ENCODE data around the gene ADD1.
A peak's percentile ranks its signal among the peaks of the same experiment; 100 is the strongest.
"Not testable (repeated sequence)": the region's sequence is repeated elsewhere in the genome, so short reads cannot be mapped to it uniquely, and the experiment has no call there.

The ADD1 gene

DNA sequence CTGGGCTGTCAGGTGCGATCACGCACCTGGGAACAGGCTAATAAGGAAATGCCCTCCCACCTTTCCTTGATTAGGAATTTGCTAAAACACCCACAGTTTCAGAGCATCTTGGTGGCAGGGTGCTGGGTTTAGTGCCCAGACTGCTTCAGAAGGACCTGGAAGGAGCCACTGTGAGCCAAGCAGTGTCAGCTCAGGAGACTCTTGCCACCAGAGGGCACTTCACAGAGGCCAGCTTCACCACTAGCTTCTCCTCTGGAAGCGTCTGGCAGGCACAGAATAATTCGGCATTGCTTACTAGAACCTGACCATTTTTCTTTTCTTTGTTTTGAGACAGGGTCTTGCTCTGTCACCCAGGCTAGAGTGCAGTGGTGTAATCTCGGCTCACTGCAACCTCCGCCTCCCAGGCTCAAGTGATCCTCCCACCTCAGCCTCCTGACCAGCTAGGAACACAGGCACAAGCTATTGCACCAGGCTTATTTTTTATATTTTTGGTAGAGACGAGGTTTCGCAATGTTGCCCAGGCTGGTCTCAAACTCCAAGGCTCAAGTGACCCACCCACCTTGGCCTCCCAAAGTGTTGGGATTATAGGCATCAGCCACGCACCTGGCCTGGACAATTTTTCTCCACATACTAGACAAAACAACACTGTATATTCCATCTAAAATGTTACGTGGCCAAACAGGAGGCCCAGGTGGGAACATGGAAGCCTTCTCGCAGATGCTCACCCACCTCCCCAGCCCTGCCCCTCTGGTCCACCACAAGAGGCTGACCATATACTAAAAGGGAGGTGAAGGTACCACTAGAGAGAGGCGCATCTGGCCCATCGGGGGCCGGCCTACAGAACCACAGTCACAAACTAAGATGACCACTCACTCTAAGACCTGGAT is 105.5 kb downstream of the ADD1 start:
- no peak for DNase-seq

- DNase-seq: no peak
Observed at GRCh38 chr4:2949782-2950125, 106.1 kb downstream of the ADD1 start.

- DNase-seq: no peak
Observed at GRCh38 chr4:2950221-2950989, 106.8 kb downstream of the ADD1 start.

GRCh38 chr4:2953496-2953895 is 109.9 kb downstream of the ADD1 start:
- no peak for DNase-seq

- no peak for DNase-seq
Observed at GRCh38 chr4:2954358-2955185, 110.9 kb downstream of the ADD1 start.

DNA sequence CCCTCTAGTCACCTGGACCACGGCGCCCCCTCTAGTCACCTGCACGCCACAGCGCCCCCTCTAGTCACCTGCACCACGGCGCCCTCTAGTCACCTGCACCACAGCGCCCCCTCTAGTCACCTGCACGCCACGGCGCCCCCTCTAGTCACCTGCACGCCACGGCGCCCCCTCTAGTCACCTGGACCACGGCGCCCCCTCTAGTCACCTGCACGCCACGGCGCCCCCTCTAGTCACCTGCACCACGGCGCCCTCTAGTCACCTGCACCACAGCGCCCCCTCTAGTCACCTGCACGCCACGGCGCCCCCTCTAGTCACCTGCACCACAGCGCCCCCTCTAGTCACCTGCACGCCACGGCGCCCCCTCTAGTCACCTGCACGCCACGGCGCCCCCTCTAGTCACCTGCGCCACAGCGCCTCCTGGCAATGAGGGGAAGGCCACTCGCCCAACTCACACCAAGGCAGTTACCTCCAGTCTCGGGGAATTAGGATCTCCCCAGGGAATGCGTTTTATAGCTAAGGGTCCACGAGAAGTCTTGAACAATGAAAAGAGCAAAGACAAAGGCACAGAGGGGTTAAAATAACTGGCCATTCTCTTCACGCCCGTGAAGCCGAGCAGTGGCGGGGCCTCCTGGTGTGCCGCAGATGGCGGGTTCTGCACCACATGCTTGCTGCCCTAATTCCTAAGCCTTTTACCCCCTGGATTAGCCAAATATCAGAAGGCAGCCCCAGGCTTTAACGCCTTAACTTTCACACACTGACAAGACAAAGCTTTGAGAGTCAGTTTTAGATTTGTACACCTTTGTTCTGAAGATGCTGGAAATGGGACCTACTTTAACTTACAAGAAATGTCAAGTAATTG is 111.8 kb downstream of the ADD1 start:
- not testable (repeated sequence) for DNase-seq

DNA sequence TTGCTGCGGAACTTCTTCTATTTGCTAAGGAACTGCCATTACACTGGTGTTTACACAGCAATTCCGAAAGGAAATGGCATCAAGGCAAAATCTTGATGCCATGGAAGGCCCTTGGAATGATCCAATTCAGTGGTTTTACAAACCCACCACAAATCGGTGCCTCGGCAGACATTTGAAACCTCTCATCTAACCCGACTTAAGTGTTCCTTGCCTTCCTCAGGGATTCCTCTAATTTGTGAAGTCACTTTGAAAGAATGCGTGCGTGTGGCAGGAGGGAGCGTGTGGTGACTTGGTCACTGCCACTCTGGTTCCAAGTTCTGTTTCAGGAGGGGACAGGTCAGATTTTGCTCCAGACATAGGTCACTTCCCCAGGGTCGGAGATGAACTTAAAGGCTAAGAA is 114.8 kb downstream of the ADD1 start:
- no peak for DNase-seq

- DNase-seq: not testable (repeated sequence)
Observed at GRCh38 chr4:2960450-2960849, 116.8 kb downstream of the ADD1 start.

DNA sequence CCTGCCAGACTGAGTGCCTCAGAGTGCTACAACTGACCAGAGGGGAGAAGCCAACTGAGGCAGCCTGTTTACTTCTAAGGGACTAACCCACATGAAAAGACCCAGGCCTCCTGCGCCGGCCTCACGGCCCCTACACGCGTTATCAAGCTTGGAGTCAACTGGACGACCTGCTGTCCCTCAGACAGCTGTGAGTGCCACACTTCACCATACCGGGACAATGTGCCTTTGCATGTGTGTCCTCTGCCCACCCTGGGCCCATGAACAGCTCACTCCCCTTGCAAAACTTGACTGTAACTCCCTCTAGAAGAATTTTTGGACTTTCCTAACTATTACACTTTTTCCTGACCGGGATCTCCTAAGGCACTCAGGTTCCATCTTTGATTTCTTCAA is 117.8 kb downstream of the ADD1 start:
- no peak for DNase-seq

DNA sequence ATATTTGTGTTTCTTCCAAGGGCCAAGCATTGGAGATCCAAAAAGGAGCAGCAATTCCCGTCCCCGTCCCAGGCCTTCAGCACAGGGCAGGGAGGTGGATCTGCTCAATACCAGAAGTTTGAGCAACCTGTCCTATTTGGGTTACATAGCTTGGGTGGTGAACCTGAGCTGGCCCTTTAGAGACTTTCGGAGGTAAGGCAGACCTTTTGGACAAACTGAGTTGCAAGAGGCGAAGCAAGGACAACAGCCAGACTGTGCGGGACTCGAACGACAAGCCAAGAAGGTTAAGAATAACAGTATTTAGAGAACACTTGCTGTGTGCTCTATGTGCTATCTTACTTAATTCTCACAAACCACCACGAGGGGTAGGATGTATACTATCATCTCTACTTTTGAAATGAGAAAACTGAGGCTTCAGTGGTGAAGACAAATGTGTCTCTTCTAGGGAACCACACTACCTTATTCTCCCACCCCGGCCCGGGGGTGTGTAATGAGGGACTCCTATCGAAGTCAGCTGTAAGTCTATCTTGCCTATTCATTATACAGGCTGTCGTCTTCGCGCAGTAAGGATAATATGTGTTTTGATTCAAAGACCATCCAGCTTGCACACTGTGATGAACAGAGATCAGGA is 118.3 kb downstream of the ADD1 start:
- no peak for DNase-seq

DNA sequence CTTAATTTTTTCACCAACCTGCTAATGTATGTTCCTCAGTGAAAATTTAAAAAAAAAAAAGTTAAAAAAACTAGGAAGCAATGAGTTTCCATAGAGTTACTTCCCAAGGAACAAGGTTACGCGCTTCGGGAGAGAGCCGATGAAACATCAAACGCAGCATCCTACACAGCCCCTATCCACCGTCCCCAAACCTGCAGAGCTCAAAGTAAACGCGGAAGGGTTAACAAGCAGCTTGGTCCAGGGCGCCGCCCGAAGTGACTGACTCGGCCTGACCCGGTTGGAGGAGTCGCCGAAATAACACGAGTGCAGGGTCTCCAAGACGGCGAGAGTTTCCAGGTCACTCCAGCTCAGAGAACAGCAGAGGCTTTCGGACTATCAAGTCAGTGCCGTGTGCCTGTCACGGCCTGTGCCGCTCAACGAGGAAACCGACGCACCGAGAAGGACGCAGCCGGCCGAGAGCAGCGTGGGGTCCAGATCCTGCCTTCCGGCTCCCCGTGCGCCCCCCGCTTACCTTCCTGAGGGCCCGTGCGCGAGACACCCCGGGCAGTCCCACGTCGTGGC is 119.0 kb downstream of the ADD1 start:
- no peak for DNase-seq

DNA sequence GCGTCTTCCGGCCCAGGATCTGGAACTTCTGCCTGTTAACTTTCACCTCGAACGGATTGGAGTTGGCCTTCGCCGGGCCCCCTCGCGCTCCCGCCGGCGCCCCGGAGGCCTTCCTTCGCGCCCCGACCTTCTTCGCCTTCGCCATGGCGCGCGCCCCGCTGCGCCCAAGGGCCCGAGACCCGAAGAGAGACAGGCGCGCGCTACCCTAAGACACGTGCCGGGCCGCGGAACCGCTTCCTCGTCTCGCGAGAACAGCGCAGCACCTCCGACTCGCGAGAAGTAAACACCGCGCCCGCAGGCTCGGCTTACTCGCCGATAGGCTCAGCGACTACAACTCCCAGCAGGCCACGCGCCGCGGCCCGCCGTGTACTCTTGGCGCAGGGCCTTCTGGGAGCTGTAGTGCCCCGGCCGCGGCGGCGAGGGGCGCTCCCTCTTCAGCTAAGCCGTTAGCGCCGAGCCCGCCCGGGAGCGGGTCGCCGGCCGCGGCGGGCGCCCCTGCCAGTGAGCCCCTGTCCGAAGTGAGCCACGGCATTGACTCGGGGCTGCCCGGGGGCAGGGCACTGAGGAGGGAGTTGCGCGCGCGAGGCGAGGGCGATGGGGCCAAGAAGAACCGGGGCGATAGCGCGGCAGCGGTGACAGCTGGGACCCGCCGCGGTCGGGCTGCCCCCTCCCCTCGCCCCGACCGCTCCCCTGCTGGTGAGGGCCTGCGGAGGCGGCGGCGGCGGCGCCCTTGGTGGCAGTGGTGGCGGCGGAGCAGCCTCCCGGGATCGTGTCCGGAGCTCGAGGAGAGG is 119.7 kb downstream of the ADD1 start, which contains the start of the genes GRK4 and NOP14:
TSS of gene GRK4 (plus strand) at position 397 of the 791 bp plus-strand sequence. CDS start 500 bp downstream, outside the sequence.
TSS of gene NOP14 (minus strand) at position 232 of the 791 bp plus-strand sequence. CDS start at position 145, 87 bp downstream.
- DNase-seq: peak; percentile 98

DNA sequence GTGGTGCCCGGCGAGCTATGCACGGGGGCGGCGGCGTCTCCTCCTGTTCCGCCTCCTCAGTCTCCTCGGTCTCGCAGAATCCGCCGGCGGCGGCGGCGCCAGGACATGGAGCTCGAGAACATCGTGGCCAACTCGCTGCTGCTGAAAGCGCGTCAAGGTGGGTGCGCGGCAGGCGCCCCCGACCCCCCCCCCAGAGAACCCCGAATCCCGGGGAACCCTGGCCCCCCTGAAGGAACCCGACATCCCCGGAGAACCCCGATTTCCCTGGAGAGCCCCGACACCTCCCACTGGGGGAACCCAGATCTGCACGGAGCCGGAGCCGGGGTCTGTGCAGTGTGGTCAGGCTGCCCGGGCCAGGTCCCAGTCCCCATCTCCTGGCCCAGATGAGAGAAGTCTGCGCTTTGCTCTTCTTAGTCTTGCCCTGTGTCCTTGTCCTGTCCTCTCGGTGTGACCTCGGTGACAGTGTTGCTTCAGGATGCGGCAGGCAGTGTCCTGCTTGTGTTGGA is 120.4 kb downstream of the ADD1 start:
- no peak for DNase-seq

GRCh38 chr4:2964706-2965258 is 121.1 kb downstream of the ADD1 start:
- no peak for DNase-seq

DNA sequence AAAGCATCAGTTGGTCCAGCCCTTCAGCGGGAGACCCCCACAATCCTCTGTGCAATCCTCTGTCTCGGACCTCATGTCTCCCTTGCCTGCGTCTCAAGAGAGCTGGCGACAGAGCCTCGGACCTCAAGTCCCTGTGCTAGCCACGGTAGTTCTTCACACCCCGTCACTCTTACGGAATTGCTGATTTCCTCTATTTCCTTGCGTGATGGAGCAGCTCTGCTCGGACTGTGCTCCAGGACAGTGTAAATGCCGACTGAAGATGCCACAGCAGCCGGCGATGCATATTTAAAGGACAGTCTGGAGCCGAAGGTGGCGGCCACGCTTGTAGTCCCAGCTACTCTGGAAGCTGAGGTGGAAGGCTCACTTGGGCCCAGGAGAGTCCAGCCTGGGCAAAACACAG is 121.6 kb downstream of the ADD1 start:
- no peak for DNase-seq

- DNase-seq: no peak
Observed at GRCh38 chr4:2968381-2968780, 124.7 kb downstream of the ADD1 start.

DNA sequence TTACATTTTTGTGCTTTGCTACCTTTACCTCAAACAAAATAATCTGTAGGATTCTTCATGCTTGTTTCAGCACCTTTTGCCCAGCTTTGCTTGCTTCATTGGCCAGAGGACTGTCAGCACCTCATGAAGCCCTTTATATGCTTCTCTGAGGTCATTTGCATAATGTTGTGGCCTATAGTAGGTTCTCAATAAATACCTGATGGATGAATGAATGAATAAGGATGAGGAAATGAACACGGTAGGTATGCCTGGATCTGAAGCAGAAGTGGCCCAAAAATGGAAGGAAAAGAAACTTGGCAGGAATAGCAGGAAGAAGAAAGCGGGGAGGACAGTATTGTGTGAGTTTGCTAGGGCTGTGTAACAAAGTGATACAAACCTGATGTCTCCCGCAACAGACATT is 127.6 kb downstream of the ADD1 start:
- DNase-seq: no peak

GRCh38 chr4:2977211-2978088 is 133.8 kb downstream of the ADD1 start:
- no peak for DNase-seq

Data from midbrain (tissue), 1 donor.